GM23248 (cell line): ENCODE data around the gene CD300H.

Experiments
- EZH2 ChIP-seq: fragments of 200-600 bp; sonication (generic); IDR thresholded peaks from 2 replicates; pipeline ENCODE4 v1.6.1; 2018; ENCODE audit warnings: antibody characterized with exemption, mild to moderate bottlenecking; ENCODE audit not compliant: insufficient read depth, poor library complexity, severe bottlenecking
- EZH2phosphoT487 ChIP-seq: fragments of 200-600 bp; sonication (generic); IDR thresholded peaks from 2 replicates; pipeline ENCODE4 v1.6.1; 2018; ENCODE audit warnings: antibody characterized with exemption, moderate library complexity, mild to moderate bottlenecking, low read depth; ENCODE audit not compliant: insufficient read depth

GRCh38 chr17:74604761-74605160 is 37.5 kb upstream of the CD300H start:
- TF ChIP-seq EZH2phosphoT487, result no peak
- no peak for TF ChIP-seq EZH2
